Measurements from ENCODE around the gene SULT4A1.

SULT4A1 gene

DNA sequence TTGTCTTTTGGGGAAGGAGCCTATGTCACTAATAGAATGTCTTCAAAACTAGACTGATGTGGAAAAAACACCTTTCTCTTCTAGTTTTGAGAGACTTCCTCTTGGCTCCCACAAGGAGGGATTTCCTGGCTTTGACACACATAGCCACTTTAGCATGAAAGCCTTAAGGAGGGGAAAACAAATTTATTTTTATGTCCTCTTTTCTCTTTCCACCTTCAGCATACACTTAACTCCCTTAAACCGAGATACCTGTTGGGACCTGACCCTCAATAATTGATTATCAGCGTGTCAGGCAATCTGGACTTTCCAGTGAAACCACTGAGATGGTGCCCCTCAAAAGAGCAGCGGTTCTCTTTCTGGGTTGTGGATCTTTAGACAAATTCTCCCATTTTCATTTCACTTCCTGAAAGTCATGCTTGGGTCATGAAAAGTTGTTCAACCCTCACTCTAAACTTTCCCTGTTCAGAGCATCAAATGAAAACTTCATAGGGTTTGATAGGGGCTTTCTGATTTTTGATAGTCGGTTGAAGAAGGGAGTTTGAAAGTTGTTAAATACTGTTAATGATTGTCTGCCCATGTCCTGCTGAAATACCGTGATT, 59.3 kb downstream of the SULT4A1 start:
- Mint-ChIP-seq H3K4me3 (no peak overlapping the region), H3K9me3 (peaks cover 9% of the 10 kb centered on the region), H3K36me3 (no peaks in the 10 kb centered on the region), H3K27ac (no peak overlapping the region), H3K4me1 (no peaks in the 10 kb centered on the region)
- peak in 1 of 2 donors; percentile 2 for DNase-seq (ENCODE audit: low spot score in 2 of 2)
- no peak for ATAC-seq

DNA sequence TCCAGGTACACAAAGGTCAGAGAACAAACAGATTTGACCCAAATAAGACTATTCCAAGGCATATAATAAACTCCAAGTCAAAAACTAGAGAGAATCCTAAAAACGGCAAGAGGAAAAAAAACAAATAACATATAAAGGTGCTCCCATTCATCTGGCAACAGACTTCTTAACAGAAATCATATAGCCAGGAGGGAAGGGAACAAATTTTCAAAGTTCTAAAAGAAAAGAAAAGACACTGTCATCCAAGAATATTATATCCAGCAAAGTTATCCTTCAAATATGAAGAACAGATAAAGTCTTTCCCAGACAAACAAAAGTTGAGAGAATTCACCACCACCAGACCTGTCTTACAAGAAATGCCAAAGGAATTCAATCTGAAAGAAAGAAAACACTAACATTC, 61.3 kb downstream of the SULT4A1 start:
- H3K36me3 Mint-ChIP-seq: no peaks in the 10 kb centered on the region
- ATAC-seq (no peak), DNase-seq (ENCODE audit: low spot score in 2 of 2) (no peak)
- H3K4me3 Mint-ChIP-seq: no peak overlapping the region
- H3K4me1 Mint-ChIP-seq: no peaks in the 10 kb centered on the region
- H3K27ac Mint-ChIP-seq: no peak overlapping the region
- peaks cover 9% of the 10 kb centered on the region for H3K9me3 Mint-ChIP-seq

DNA sequence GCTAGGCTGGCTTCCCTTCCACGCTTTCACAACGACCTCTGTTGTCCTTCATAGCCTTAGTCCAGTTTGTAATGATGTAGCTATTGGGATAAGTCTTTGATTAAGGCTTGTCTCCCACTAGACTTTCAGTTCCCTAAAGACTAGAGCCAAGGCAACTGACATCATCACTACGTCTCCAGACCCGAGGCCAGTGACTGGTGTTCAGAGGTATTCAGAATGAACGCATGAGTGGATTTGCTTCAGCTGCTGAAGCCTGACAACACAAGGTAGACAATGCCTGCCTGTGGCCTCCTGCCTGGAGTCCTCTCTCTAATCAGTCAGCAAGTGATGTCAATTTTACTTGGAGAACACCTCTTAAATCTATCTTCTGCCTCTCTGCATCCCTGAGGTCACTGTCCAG, 63.8 kb downstream of the SULT4A1 start:
- Mint-ChIP-seq H3K36me3 (no peaks in the 10 kb centered on the region), H3K27ac (no peak overlapping the region), H3K9me3 (peaks cover 9% of the 10 kb centered on the region), H3K4me3 (no peak overlapping the region), H3K4me1 (no peaks in the 10 kb centered on the region)
- no peak for ATAC-seq
- no peak for DNase-seq (ENCODE audit: low spot score in 2 of 2)

DNA sequence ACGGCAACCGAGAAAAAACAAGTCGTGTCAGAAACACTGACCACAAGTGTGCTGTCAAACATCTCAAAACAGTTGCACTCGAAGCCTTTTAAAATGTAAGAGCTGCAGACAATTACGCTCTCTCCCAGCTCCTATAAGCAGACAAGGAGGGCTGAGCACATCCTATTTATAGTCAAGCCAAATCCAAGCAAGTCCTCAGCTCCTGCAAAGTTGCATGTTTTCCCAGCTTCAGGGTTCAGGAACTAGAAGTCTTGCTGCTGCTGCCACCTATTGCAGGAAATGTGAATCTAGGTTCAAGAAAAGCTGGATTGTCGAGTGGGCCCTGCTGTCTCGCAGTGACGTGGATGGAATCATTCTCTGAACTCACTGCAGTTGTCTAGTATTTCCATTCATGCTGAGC, 65.7 kb downstream of the SULT4A1 start:
- no peak overlapping the region for H3K4me3 Mint-ChIP-seq
- no peaks in the 10 kb centered on the region for H3K4me1 Mint-ChIP-seq
- DNase-seq (ENCODE audit: low spot score in 2 of 2): peak in 1 of 2 donors; percentile 38
- no peak overlapping the region for H3K27ac Mint-ChIP-seq
- ATAC-seq: no peak
- peaks cover 9% of the 10 kb centered on the region for H3K9me3 Mint-ChIP-seq
- no peaks in the 10 kb centered on the region for H3K36me3 Mint-ChIP-seq

GRCh38 chr22:43795320-43795719, 67.0 kb downstream of the SULT4A1 start:
- H3K36me3 Mint-ChIP-seq: no peaks in the 10 kb centered on the region
- peaks cover 3% of the 10 kb centered on the region for H3K9me3 Mint-ChIP-seq
- no peak overlapping the region for H3K4me3 Mint-ChIP-seq
- peak in 1 of 2 donors; percentile 26 for DNase-seq (ENCODE audit: low spot score in 2 of 2)
- no peak overlapping the region for H3K27ac Mint-ChIP-seq
- no peak for ATAC-seq
- no peaks in the 10 kb centered on the region for H3K4me1 Mint-ChIP-seq

- Mint-ChIP-seq H3K4me3 (no peak overlapping the region), H3K36me3 (no peaks in the 10 kb centered on the region), H3K4me1 (no peaks in the 10 kb centered on the region), H3K27ac (no peak overlapping the region), H3K9me3 (no peaks in the 10 kb centered on the region)
- DNase-seq (ENCODE audit: low spot score in 2 of 2): no peak
- ATAC-seq: no peak
These were observed 69.4 kb downstream of the SULT4A1 start for GRCh38 chr22:43792905-43793304.

DNA sequence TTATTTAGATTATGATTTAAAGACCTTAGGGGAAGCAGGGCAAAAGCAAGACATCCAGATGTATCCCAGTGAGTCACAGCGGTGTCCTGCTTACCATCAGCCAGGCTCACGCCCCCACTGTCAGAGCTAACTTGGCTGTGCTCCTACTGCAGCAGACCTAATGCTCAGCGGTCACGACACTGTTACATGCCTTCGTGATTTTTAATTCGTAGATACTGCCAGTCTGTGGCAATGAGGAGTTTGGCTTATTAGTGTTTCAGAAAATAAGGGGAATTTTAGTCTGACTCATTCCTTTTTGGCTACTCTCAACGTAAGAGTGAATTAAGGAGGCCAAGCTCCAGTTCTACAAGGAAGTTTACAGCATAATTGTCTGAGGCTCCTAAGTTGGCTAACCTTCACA, 72.9 kb downstream of the SULT4A1 start:
- DNase-seq (ENCODE audit: low spot score in 2 of 2): no peak
- Mint-ChIP-seq H3K27ac (no peak overlapping the region), H3K36me3 (no peaks in the 10 kb centered on the region), H3K4me3 (no peak overlapping the region), H3K4me1 (no peaks in the 10 kb centered on the region), H3K9me3 (no peaks in the 10 kb centered on the region)
- no peak for ATAC-seq

GRCh38 chr22:43783777-43784176, 78.5 kb downstream of the SULT4A1 start:
- no peak for DNase-seq (ENCODE audit: low spot score in 2 of 2)
- Mint-ChIP-seq H3K27ac (no peak overlapping the region), H3K4me1 (no peaks in the 10 kb centered on the region), H3K36me3 (no peaks in the 10 kb centered on the region), H3K4me3 (no peak overlapping the region), H3K9me3 (no peaks in the 10 kb centered on the region)
- no peak for ATAC-seq

DNA sequence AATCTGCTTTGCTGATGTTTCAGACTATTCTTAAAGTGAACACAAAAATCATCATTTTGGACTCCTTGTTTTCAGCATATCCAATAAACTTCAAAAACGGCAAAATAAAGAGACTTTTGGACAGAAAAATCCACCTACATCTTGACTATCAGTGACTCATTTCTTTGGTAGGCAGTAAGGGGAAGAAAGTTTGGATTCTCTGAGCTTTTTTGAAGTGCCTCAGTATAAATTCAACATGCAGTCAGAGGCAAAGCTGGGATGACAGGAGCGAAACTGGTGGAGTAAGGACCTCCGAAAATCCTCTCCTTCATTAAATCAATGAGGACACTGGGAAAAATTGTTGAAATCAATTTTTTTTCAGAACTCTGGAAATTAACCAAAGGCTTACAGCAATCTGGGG, 79.9 kb downstream of the SULT4A1 start:
- DNase-seq (ENCODE audit: low spot score in 2 of 2): no peak
- Mint-ChIP-seq H3K27ac (no peak overlapping the region), H3K4me1 (no peaks in the 10 kb centered on the region), H3K4me3 (no peak overlapping the region), H3K36me3 (no peaks in the 10 kb centered on the region), H3K9me3 (no peaks in the 10 kb centered on the region)
- ATAC-seq: no peak

DNA sequence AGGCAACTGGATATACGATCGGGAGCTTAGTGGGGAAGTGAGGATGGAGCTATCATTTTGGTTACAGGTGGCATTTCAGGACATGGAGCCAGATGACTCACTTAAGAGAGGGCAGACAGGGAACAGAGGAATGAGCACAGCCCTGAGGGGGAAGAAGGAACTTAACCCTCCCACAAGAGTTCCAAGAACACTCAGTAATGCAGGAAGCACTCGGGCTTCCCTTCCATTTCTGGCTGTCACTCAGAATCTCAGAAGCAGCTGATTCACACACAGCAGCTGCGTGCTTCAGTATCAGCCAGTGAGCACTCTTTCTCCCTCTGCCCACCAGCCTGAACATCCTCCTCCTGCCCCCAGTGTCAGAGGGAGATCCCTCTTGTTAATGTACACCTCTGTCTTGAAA, 85.0 kb downstream of the SULT4A1 start:
- DNase-seq (ENCODE audit: low spot score in 2 of 2) (peak in 1 of 2 donors; percentile 17), ATAC-seq (no peak)
- Mint-ChIP-seq H3K9me3 (no peaks in the 10 kb centered on the region), H3K27ac (no peak overlapping the region), H3K4me3 (no peak overlapping the region), H3K4me1 (no peaks in the 10 kb centered on the region), H3K36me3 (no peaks in the 10 kb centered on the region)

- Mint-ChIP-seq H3K4me1 (no peaks in the 10 kb centered on the region), H3K9me3 (no peaks in the 10 kb centered on the region), H3K27ac (no peak overlapping the region), H3K4me3 (no peak overlapping the region), H3K36me3 (no peaks in the 10 kb centered on the region)
- DNase-seq (ENCODE audit: low spot score in 2 of 2) (peak in 1 of 2 donors; percentile 20), ATAC-seq (no peak)
These were observed 86.1 kb downstream of the SULT4A1 start for GRCh38 chr22:43776081-43776670.
